ENCODE data around the gene PRKAG1. TPM values are rescaled to one million over a fixed set of nuclear protein-coding genes. Genes with fewer than 3 reads are reported as not detected.

The PRKAG1 gene
- total RNA-seq, 2 donors from 2014 or later, result 53.9 to 55.4 TPM

GRCh38 chr12:49057888-49058287 is 39.3 kb upstream of the PRKAG1 start:
- intact Hi-C loops (cut with DNase I), result no loop called here
- peaks cover 29% of the 10 kb centered on the region for H3K4me1 ChIP-seq (replicated peaks)

GRCh38 chr12:49055978-49056754 is 37.6 kb upstream of the PRKAG1 start:
- H3K9me3 ChIP-seq, result no peaks in the 10 kb centered on the region
- H3K27me3 ChIP-seq (replicated peaks; ENCODE audit: insufficient read depth), result no peaks in the 10 kb centered on the region
- peaks cover 19 to 30% of the 10 kb centered on the region in 2 donors for H3K36me3 ChIP-seq
- peak; percentile 47 for DNase-seq (ENCODE audit: low spot score)
- peak overlapping the region in 1 of 2 donors; percentile 51 for H3K27ac ChIP-seq
- no peak overlapping the region for H3K4me3 ChIP-seq
- intact Hi-C loops (cut with DNase I), result no loop called here
- peaks cover 29% of the 10 kb centered on the region for H3K4me1 ChIP-seq (replicated peaks)
- 38% methylated on average over 7 of the region's 7 CpGs for WGBS
- TF ChIP-seq POLR2AphosphoS5 (IDR thresholded peaks at IDR 0.05) (peak; percentile 70), POLR2A (IDR thresholded peaks at IDR 0.05) (no peak)
- TF ChIP-seq, protein P1, sequence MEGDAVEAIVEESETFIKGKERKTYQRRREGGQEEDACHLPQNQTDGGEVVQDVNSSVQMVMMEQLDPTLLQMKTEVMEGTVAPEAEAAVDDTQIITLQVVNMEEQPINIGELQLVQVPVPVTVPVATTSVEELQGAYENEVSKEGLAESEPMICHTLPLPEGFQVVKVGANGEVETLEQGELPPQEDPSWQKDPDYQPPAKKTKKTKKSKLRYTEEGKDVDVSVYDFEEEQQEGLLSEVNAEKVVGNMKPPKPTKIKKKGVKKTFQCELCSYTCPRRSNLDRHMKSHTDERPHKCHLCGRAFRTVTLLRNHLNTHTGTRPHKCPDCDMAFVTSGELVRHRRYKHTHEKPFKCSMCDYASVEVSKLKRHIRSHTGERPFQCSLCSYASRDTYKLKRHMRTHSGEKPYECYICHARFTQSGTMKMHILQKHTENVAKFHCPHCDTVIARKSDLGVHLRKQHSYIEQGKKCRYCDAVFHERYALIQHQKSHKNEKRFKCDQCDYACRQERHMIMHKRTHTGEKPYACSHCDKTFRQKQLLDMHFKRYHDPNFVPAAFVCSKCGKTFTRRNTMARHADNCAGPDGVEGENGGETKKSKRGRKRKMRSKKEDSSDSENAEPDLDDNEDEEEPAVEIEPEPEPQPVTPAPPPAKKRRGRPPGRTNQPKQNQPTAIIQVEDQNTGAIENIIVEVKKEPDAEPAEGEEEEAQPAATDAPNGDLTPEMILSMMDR (IDR thresholded peaks at IDR 0.05), result no peak

More at GRCh38 chr12:49057888-49058287, 39.3 kb upstream of the PRKAG1 start:
- Histone ChIP-seq H3K27me3 (replicated peaks; ENCODE audit: insufficient read depth) (no peaks in the 10 kb centered on the region), H3K27ac (peak overlapping the region; percentile 31 to 51), H3K9me3 (no peaks in the 10 kb centered on the region), H3K36me3 (peaks cover 5 to 13% of the 10 kb centered on the region in 2 donors), H3K4me3 (peak overlapping the region; percentile 78 to 88)
- TF ChIP-seq POLR2A (IDR thresholded peaks at IDR 0.05), result no peak
- TF ChIP-seq POLR2AphosphoS5 (IDR thresholded peaks at IDR 0.05), result no peak
- TF ChIP-seq, protein P1 (IDR thresholded peaks at IDR 0.05), result no peak
- 2% methylated on average over 4 of the region's 4 CpGs for WGBS
- DNase-seq (ENCODE audit: low spot score), result no peak

- Histone ChIP-seq H3K27me3 (replicated peaks; ENCODE audit: insufficient read depth) (no peaks in the 10 kb centered on the region), H3K27ac (peak overlapping the region in 1 of 2 donors; percentile 51), H3K36me3 (peaks cover 28 to 38% of the 10 kb centered on the region in 2 donors), H3K4me1 (replicated peaks) (peaks cover 29% of the 10 kb centered on the region), H3K4me3 (no peak overlapping the region), H3K9me3 (no peaks in the 10 kb centered on the region)
- no peak for DNase-seq (ENCODE audit: low spot score)
- WGBS, result 47% methylated on average over 4 of the region's 4 CpGs
- intact Hi-C loops (cut with DNase I), result no loop called here
- TF ChIP-seq POLR2AphosphoS5 (IDR thresholded peaks at IDR 0.05), result peak; percentile 63
- TF ChIP-seq, protein P1 (IDR thresholded peaks at IDR 0.05), result no peak
- no peak for TF ChIP-seq POLR2A (IDR thresholded peaks at IDR 0.05)
These were observed 36.5 kb upstream of the PRKAG1 start for GRCh38 chr12:49055092-49055491.

GRCh38 chr12:49054524-49054923 is 35.9 kb upstream of the PRKAG1 start:
- Histone ChIP-seq H3K36me3 (peaks cover 34 to 38% of the 10 kb centered on the region in 2 donors), H3K9me3 (no peaks in the 10 kb centered on the region), H3K27me3 (replicated peaks; ENCODE audit: insufficient read depth) (no peaks in the 10 kb centered on the region), H3K4me1 (replicated peaks) (peaks cover 29% of the 10 kb centered on the region), H3K4me3 (no peak overlapping the region), H3K27ac (peak overlapping the region in 1 of 2 donors; percentile 51)
- intact Hi-C loops (cut with DNase I), result no loop called here
- no peak for DNase-seq (ENCODE audit: low spot score)
- TF ChIP-seq POLR2A (IDR thresholded peaks at IDR 0.05), result no peak
- TF ChIP-seq, protein P1 (IDR thresholded peaks at IDR 0.05), result no peak
- 94% methylated on average over 10 of the region's 10 CpGs for WGBS

- WGBS, result 95% methylated on average over 5 of the region's 5 CpGs
- Histone ChIP-seq H3K4me1 (replicated peaks) (peaks cover 29% of the 10 kb centered on the region), H3K9me3 (no peaks in the 10 kb centered on the region), H3K27ac (peak overlapping the region in 1 of 2 donors; percentile 51), H3K36me3 (peaks cover 36 to 39% of the 10 kb centered on the region in 2 donors), H3K4me3 (no peak overlapping the region), H3K27me3 (replicated peaks; ENCODE audit: insufficient read depth) (no peaks in the 10 kb centered on the region)
- DNase-seq (ENCODE audit: low spot score), result no peak
- intact Hi-C loops (cut with DNase I), result no loop called here
- TF ChIP-seq, protein P1 (IDR thresholded peaks at IDR 0.05), result no peak
- TF ChIP-seq POLR2AphosphoS5 (IDR thresholded peaks at IDR 0.05), result no peak
- no peak for TF ChIP-seq POLR2A (IDR thresholded peaks at IDR 0.05)
These were observed 35.5 kb upstream of the PRKAG1 start for GRCh38 chr12:49054096-49054495.
